GM21723 (cell line): ENCODE measurements around the gene CAPRIN2.

Experiments
- ATAC-seq: cut with Tn5 transposase; IDR thresholded peaks from one replicate; pipeline ENCODE4 v1.9.1; 2021; ENCODE audit warnings: mild to moderate bottlenecking, moderate library complexity; ENCODE audit not compliant: unreplicated experiment

The CAPRIN2 gene

DNA sequence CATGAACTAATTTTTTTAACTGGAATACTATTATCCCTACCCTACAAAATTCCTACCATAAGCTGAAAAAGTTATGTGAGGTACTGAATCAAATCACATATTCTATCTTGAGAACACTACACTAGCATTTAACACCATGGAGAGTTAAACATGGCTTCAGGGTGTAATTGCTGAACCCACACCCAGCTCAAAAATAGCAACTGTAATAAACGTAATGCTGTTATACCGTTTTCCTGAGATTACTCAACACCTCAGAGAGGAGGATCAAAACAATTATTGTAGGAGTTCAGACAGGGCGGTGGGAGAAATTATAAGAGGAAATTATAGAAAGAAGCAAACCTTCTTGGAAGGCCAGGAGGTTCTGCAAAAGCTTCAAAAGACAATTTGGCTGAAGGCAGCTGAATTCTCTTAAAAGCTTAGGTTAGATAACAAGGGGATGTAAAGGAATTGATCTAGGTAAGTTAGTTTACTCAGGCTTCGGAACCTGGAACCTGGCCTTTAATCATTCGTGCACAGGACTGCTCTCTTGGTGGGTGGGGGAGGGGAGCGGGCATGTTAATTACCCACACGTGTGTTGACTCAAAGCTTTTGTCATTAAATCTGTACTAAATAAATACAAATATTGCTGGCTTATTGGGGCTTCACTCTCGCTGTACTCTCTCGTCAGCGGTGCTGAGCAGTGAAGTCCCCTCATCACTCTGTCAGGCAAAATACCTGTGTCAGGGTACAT lies 47.0 kb downstream of the CAPRIN2 start:
- ATAC-seq, result no peak

DNA sequence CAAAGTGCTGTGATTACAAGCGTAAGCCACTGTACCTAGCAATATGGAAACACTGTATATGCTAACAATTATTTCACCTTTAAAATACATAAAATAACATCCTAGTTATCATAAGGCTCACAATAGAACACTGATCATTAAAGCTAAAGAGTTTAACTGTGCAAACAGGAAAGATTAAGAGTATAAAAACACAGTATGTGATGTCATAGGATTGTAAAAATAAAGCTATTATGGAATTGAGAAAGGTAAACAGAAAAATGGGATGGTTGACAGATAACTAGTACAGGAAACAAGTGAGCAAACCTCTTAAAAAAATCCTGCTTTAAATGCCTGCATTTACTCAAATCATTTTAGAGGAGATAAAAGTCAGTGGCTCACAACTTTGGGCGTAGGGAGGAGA lies 48.3 kb downstream of the CAPRIN2 start:
- ATAC-seq, result no peak

DNA sequence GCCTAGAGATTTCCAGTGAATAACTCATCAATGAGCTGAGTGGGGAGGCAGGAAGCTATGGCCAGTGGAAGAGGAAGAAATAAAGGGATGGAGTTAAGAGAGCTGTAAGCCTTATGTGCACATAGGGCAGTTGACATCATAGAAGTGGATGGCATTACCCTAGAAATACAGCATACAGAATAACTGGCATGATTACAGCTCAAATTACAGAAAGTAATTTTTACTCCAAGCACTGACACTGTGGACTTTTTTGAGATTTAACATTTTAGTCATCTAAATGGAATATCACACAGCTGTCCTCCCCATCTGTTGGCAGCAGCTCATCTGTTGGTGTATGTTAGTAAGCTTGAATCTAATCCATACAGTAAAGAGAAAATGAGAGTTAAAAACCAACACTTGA lies 53.7 kb downstream of the CAPRIN2 start:
- no peak for ATAC-seq

DNA sequence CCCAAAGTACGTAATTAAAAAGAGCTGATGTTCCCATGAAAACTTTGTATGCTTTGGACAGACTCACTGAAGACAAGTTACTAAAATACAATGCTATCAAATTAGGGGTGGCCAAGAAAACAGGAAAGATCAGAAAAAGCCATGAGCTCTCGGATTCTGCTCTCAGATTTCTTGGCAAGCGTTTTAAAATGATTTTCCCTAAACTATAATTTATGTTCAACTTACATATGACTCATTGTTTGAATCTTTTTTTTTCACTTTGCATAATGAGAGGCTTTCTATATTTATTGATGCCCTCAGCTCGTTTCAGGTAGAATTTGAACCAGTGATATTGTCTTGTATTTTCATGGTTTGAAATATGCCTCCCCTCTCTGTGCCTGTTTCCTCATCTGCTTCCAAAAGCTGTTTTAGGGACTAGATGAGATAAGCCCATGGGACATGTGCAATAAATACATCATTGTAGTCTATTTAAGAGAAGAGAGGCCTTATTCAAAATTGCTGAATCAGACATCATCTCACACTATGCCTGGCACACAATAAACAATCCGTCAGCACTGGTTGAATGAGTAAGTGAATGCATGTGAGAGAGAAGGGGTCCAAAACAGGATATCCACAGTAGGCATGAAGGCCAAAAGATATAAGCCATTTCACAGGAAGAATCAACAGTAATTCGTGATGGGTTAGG lies 54.4 kb downstream of the CAPRIN2 start:
- no peak for ATAC-seq

DNA sequence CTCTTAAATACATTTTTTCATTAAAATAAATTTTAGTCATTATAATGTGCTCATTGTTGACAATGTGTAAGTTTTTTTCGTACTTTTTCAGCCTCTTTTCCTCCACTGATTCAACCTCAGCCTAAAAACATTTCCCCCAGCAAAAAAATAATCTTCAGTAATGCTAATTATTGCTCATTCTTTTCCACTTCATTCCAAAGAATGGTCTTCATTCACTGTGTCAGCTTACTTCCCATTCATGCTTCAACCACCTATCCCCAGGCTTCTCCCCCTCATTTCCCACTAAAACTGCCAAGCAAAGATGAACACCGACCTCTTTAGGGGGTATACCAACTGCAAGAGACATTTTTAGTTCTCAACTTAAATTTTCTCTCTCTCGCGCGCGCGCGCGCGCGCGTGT lies 56.4 kb downstream of the CAPRIN2 start:
- no peak for ATAC-seq

DNA sequence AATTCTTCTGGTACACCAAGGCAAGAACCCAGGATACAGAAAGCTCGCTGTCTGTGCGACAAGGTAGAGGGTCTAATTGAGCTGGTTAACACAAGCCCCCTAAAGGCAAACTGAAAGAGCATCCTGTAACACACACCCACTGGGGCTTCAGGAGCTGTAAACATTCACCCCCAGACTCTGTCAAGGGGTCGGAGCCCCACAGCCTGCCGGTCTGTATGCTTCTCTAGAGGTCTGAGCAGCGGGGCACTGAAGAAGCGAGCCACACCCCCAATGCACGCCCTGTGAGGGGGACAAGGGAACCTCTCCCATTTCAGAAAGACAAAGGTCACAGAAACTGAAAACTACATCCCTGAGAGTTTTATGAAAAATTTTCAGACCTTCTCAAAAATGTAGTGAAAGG lies 57.8 kb downstream of the CAPRIN2 start:
- ATAC-seq, result no peak

DNA sequence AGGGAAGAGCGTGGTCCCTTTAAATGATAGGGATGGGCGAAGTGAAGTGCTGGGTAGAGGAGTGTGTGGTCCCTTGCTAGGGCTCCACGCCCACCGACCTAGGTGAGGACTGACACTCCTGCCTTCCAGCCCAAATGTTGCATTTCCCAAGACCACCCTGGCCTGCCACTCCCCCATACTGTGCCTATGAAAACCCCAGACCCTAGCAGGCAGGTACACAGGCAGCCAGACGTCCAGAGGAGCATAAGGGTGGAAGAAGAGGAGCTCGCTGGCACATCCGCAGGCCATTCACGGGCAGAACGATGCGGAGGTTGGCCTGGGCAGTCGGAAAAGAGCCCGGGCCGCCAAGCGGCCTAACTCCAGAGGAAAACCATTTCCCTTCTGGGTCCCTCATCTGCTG lies 58.3 kb downstream of the CAPRIN2 start:
- no peak for ATAC-seq

DNA sequence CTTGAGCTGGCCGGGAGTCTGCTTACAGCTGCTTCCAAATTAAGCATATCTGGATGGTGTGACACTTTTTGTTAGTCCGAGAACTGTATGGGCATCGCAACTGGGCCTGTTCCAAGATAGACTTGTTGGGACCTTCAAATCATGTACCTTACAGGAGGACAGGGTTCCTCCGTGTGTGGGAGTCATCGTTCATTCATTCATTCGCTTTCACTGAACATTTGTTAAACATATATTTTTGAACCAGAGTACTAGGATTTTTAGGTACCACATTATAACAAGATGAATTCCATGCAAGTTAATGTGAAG lies 58.7 kb downstream of the CAPRIN2 start:
- peak; percentile 38 for ATAC-seq

DNA sequence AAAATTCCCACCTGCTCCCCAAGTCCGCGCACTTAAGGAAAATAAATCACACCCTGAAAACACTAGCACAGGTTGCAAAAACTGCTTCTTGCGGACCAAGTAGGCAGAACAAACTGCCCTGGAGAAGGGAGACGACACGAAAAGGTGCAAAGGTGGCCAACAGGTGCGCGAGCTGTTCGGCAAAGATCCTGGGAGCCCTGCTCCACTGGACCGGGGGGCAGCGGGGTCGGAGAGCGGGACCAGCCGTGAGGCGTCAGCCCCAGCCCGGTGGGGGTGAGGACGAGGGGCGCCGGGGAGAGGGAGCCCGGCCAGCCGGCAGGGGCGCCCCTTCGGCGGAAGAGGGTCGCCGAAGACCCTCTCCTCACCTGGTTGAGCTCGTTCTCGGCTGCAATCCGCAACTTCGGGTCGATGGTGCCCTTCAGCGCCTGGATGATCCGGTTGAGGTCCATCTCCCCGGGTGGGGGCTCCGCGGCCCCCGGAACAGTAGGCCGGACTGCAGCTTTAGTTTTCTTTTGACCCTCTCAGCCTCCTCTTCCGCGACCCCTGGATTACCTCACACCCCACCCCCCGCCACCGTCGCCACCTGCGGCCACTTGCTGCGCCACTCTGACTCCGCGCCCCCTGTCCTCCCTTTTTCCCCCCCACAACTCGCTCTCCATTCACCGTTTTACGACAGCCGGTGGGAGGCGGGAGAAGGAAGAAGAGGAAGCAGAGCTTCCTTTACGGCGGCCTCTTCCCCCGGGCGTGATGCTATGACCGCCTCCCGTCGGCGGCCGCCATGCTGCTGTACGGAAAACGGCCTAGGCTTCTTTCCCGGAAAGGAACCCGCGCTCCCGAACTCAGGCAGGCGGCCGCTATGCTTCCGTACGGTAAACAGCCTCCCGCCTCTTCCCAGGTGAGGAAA lies 59.3 kb downstream of the CAPRIN2 start, which contains the start of gene IPO8:
Gene IPO8, minus strand, starts transcription at position 671 of the 904 bp plus-strand sequence. Its CDS starts 222 bp downstream, at position 449.
- peak; percentile 85 for ATAC-seq

DNA sequence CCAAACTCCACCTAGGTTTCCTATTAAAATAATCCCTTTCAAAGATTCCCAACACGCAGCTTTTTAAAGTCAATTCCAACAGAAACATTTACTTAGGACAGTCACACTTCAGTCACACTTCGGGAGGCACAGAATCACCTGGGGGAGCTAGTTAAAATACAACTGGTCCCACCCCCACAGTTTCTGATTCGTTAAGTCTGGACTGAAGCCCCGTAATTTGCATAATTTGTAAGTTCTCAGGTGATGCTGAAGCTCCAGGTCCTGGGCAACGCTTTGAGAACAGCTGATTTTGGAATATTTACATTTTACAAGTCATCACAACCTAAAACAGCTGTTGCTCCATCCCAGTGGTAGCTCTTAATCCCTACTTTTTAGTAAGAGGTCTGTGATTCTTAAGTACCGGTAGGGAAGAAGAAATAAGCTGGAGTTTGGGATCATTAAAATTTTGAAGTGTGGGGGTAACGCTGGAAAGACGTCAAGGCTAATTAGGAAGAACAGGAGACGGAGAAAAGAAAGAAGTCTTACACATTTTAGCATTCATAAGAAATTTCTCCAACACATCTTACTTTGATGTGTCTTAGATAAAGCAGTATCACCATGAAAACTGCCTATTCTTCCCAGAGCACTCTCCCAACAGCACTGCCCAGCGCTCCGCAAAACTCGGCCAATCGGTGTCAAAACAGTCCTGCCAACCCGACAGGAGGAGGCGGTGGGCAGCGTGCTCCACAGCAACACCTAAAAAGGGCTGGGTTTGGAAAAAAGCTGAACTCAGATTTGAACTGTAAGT lies 60.1 kb downstream of the CAPRIN2 start:
- peak; percentile 38 for ATAC-seq

DNA sequence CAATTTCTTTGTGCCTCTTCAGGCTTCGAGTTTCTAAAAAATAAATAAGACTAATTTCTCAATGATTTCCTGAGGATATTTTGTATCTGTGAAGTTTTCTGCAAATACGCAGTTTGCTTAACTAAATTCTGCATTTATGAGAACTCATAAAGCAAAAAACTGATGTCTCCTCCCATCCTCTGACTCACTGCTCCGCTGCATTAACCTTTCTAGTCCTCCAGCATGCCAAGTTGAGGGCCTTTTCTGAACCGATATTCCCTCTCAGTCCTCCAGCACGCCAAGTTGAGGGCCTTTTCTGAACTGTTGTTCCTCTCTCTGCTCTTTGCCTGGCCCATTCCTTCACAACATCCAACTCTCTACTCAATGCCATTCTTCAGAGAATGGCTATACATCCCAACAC lies 62.3 kb downstream of the CAPRIN2 start:
- ATAC-seq, result no peak

DNA sequence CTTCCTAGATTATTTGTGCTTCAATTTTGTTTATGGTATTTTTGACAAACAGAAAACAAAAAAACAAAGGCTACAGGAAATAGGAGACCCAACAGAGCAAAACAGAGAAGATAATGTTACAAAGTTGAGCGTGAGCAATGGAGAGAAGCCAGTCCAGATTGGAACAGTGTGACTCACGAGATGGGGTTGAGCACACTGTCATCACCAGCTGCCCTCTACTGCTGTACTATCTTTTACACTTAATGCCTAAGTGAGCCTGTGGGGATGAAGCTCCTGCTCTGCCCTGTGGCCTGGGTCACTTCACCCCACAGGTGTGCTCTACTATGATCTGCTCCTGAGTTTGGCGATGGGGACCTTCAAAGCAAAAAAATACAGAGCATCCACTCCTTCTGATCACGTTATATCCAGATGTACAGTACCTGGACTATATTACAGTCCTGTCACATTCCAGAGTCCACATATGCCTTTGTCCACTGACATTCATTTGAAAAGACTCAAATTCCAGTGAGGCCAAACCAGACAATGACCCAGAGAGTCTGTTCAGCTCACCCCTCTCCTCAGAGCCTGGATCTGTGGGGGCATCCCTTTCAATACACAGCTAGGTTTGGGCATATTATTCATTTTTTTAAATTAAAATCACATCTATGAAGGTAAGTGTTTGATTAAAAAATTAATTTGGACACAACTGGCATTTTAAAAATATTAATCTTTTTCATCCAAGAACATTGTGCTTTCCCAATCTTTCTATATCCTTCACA lies 63.5 kb downstream of the CAPRIN2 start:
- ATAC-seq, result no peak

DNA sequence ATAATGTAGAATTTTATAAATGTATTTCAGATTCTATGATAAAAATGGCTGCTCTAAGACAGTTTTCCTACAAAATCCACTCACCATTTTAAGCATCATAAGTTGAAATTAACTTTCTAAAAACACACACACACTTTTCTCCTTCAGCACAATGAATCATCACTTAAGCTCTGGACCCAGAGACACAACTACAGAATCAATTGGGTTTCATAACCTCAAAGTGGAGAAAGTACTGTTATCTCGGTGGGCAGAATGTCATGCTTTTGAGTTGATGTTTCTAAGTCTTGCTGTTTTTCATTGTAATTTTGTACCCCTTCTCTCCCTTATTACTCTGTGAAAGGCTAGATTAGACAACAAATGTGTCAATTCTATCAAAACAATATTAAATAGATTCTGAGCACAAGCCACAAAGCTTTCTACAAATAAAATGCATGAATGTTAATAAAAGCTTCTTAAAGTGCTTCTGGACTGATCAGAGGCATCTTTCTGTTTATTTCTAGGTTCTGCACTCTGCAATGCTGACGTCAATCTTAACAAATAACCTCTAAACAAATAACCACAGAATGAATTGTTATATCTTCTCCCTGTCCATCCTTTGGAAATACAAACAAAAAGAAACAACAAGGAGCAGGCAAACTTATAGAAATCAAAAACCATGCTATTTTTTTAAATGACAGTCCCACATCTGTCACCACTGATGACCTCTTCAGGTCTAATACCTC lies 67.3 kb downstream of the CAPRIN2 start:
- no peak for ATAC-seq

DNA sequence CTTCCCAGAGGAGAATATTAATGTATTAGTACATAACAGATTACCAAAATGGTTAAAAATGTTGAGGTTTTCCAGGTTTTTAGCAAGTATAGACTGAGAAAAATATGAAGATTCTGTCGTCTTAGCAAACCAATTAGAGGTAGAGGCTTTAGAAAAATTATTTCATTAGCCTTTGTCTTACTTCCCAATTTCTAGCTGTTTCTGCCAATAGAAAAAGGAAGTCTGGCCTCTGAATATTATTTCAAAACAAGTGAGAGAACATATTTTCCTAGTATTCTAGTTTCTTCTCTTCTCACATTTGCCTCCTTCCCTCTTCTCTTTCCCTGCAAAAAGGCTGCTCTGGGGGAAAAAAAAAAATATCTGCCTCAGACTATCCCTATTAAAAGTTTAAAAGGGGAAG lies 75.5 kb downstream of the CAPRIN2 start:
- no peak for ATAC-seq

DNA sequence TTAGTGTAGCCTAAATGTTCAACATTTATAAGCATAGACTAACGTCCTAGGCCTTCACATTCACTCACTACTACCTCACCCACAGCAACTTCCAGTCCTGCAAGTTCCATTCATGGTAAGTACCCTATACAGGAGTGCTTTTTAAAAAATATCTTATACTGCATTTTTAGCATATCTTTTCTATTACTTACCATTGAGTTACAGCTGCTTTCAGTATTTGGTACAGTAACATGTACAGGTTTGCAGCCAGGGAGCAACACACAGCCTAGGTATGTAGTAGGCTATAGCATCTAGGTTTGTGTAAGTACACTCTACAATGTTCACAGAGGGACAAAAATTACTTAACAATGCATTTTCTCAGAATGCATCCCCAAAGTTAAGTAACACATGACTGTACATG lies 76.5 kb downstream of the CAPRIN2 start:
- ATAC-seq, result no peak

DNA sequence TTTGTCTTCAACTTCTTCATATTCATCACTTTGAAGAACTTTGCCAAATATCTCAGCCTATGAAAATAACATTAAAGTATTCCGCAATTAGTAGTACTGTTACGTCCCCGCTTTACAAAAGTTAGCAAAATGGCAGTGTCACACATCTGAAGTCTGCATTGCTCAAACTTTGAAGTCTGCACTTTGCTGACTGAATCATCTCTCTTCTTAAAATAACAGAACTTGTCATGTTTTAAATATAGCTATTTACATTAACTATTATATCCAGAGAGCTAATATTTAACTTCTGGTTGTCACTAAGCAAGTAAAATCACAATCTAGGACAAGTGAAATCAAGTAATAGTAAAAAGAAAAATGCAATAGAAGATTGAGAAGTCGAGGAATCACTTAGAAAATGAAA lies 93.5 kb downstream of the CAPRIN2 start:
- no peak for ATAC-seq
